ENCODE measurements around the gene LMBRD2. TPM values are rescaled to one million over a fixed set of nuclear protein-coding genes. Genes with fewer than 3 reads are reported as not detected.

Gene LMBRD2
- total and polyA plus RNA-seq, 11 donors, result 2.6 to 18.2 (median 13.8) TPM

DNA sequence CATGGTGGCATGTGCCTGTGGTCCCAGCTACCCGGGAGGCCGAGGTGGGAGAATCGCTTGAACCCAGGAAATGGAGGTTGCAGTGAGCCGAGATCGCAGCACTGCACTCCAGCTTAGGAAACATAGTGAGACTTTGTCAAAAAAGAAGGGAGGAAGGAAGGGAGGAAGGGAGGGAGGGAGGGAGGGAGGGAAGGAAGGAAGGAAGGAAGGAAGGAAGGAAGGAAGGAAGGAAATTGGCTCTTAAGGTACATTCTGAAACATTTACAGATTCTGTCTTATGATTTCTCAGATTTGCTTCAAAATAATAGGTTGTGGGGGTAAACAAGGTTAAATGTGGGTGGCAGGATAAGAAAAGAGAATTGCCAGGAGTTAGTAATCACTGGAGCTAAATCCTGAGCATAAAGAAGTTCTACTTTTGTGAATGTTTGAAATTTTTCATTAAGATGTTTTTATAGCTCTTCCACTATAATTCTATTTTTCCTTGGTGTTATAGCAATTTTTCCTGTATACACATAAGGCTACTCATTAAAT lies 82.9 kb downstream of the LMBRD2 start:
- H3K36me3 ChIP-seq, result no peaks in the 10 kb centered on the region
- no peak for ATAC-seq

DNA sequence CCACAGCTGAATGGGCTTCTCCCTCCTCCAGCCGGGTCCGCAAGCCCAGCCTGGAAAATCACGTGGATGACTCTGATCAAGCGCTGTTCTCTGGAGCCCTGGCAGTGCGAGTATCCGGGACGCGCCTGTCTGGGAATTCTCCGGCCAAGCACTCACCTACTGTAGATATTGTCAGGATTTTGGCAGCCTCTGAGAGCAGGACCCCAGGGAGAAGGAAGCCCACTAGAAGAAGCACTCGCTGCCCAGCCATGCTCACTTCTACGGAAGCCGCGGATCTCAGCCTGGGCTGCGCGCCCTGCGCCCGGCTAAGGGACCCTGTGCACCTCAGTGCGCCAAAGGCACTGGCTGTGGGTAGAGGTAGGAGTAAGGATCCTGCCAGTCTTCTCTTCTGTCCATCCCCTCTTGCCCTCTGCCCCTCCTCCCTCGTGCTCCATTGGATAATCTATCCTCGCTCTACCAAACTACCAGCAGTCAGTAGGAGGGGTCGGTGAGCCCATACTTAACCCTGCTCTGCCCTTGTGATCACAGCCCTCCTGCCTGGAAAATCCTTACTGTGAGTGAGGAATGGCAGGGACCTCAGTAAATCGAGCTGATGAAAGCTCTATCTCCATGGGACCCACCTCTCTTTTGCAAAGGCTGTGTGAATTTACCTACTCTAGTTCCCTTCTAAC lies 85.0 kb downstream of the LMBRD2 start, which contains the start of gene UGT3A2:
Gene UGT3A2 (minus strand): TSS at position 343 of the 671 bp plus-strand sequence. CDS start 93 bp downstream, at position 250.
- no peaks in the 10 kb centered on the region for H3K4me1 ChIP-seq
- peaks cover 0 to 37% (median 14%) of the 10 kb centered on the region in 9 donors for H3K27me3 ChIP-seq
- DNase-seq (no peak), ATAC-seq (peak in 2 of 4 donors; percentile 32 to 38)
- H3K9me3 ChIP-seq, result peaks cover 0 to 5% (median 0%) of the 10 kb centered on the region in 12 donors
- intact Hi-C loops (cut with DNase I), result no loop called here
- no peak within 1 kb of the TSS for H3K27ac ChIP-seq
- H3K4me3 ChIP-seq, result peak within 1 kb of the TSS in 3 of 12 donors; percentile 3 to 24 (median 10)
- 0 to 5% (median 1%) methylated on average over 14 to 22 of the region's 22 CpGs for WGBS, 4 donors
- no peak for TF ChIP-seq POLR2A (IDR thresholded peaks at IDR 0.05)
- TF ChIP-seq, protein P1, sequence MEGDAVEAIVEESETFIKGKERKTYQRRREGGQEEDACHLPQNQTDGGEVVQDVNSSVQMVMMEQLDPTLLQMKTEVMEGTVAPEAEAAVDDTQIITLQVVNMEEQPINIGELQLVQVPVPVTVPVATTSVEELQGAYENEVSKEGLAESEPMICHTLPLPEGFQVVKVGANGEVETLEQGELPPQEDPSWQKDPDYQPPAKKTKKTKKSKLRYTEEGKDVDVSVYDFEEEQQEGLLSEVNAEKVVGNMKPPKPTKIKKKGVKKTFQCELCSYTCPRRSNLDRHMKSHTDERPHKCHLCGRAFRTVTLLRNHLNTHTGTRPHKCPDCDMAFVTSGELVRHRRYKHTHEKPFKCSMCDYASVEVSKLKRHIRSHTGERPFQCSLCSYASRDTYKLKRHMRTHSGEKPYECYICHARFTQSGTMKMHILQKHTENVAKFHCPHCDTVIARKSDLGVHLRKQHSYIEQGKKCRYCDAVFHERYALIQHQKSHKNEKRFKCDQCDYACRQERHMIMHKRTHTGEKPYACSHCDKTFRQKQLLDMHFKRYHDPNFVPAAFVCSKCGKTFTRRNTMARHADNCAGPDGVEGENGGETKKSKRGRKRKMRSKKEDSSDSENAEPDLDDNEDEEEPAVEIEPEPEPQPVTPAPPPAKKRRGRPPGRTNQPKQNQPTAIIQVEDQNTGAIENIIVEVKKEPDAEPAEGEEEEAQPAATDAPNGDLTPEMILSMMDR (IDR thresholded peaks at IDR 0.05), result no peak
- H3K36me3 ChIP-seq, result no peaks in the 10 kb centered on the region

More for the DNA sequence above, 82.9 kb downstream of the LMBRD2 start:
- Histone ChIP-seq H3K27me3 (peaks cover 0 to 37% (median 10%) of the 10 kb centered on the region in 9 donors), H3K4me3 (no peak overlapping the region), H3K27ac (no peak overlapping the region), H3K4me1 (no peaks in the 10 kb centered on the region), H3K9me3 (no peaks in the 10 kb centered on the region)
- TF ChIP-seq, protein P1 (IDR thresholded peaks at IDR 0.05), result no peak
- no peak for TF ChIP-seq POLR2A (IDR thresholded peaks at IDR 0.05)
- intact Hi-C loops (cut with DNase I), result no loop called here
- 88 to 95% (median 91%) methylated on average over 5 of the region's 5 CpGs for WGBS, 4 donors
- DNase-seq, result no peak

DNA sequence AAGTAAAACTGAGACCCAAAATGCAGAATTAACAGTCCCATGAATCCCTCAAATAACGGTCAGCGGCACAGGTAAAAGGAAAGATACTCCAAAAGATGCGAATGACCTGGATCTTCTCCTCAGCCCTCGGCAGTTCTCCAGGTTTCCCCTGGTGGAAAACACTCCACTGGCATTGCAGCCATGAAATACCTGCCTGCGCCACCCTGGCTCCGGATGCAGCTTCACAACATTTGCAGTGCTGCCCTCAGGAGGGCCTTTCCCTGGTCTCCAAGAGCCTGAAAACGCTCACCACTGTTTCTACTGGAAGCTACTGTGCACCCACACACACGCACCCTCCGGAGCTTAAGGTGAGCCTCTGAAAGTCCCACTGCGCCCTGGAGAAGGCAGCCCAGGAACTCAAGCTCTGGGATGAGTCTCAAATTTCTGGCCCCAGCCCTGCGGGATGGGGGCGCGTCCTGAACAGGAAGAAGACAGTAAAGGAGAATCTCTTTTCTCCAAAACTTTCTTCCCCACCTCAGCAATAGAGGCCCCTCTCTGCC lies 85.6 kb downstream of the LMBRD2 start:
- intact Hi-C loops (cut with DNase I), result no loop called here
- DNase-seq (no peak), ATAC-seq (no peak)
- WGBS, 4 donors, result 26 to 36% (median 27%) methylated on average over 11 to 13 of the region's 13 CpGs
- TF ChIP-seq POLR2A (IDR thresholded peaks at IDR 0.05), result no peak
- TF ChIP-seq, protein P1 (IDR thresholded peaks at IDR 0.05), result no peak
- no peaks in the 10 kb centered on the region for H3K4me1 ChIP-seq
- no peaks in the 10 kb centered on the region for H3K36me3 ChIP-seq
- H3K27ac ChIP-seq, result no peak overlapping the region
- H3K4me3 ChIP-seq, result peak overlapping the region in 2 of 12 donors; percentile 10 to 24
- peaks cover 0 to 37% (median 14%) of the 10 kb centered on the region in 9 donors for H3K27me3 ChIP-seq
- H3K9me3 ChIP-seq, result peaks cover 0 to 5% (median 0%) of the 10 kb centered on the region in 12 donors

DNA sequence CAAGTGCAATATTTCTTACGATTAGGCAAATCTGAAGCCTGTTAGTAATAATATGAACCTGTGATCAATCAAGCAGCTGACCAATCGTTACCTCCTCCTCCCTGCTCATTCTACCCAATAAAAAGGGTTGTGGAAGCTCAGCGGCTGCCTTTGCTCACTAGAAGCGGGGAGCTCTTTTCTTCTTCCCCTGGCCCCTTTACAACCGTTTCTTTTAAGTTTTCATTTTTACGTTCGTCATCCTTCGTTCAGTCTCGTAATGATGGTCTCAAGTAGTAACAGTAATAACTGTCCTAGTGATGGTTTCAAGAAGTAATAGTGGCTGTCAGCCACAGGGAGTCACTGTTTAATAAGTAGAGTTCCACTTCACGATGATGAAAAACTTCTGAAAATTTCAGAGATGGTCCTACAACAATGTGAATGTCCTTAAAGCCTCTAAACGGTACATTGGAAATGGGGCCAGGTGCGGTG lies 91.2 kb downstream of the LMBRD2 start:
- 78 to 89% (median 79%) methylated on average over 12 of the region's 12 CpGs for WGBS, 4 donors
- TF ChIP-seq, protein P1 (IDR thresholded peaks at IDR 0.05), result no peak
- no peak for TF ChIP-seq POLR2A (IDR thresholded peaks at IDR 0.05)
- DNase-seq, result no peak
- H3K9me3 ChIP-seq, result peaks cover 0 to 5% (median 0%) of the 10 kb centered on the region in 12 donors
- H3K4me1 ChIP-seq, result no peaks in the 10 kb centered on the region
- intact Hi-C loops (cut with DNase I), result no loop called here
- H3K27me3 ChIP-seq, result peaks cover 0 to 27% (median 0%) of the 10 kb centered on the region in 9 donors
- H3K4me3 ChIP-seq, result no peak overlapping the region
- no peak for ATAC-seq
- H3K36me3 ChIP-seq, result no peaks in the 10 kb centered on the region
- no peak overlapping the region for H3K27ac ChIP-seq
